Measurements from ENCODE around the gene OR9A2. TPM values are rescaled to one million over a fixed set of nuclear protein-coding genes. Genes with fewer than 3 reads are reported as not detected.
"Not testable (repeated sequence)": the region's sequence is repeated elsewhere in the genome, so short reads cannot be mapped to it uniquely, and the experiment has no call there.

The OR9A2 gene
- total RNA-seq, 2 donors from 2014 or later, result not detected

- DNase-seq, result no peak
- ATAC-seq, result no peak
- intact Hi-C loops (cut with DNase I), result no loop called here
Measured at GRCh38 chr7:142992427-142992826, 34.5 kb downstream of the OR9A2 start.

- no peak for ATAC-seq
- no peak for DNase-seq
- intact Hi-C loops (cut with DNase I), result no loop called here
Measured at GRCh38 chr7:142984297-142984696, 42.6 kb downstream of the OR9A2 start.

GRCh38 chr7:142983825-142984224, 43.1 kb downstream of the OR9A2 start:
- DNase-seq, result no peak
- ATAC-seq, result no peak
- intact Hi-C loops (cut with DNase I), result no loop called here

- ATAC-seq; DNase-seq; intact Hi-C loops (cut with DNase I): not testable (repeated sequence)
Measured at GRCh38 chr7:142978402-142978801, 48.5 kb downstream of the OR9A2 start.

Other genes with a start within 250 kb of the OR9A2 start
- 10 to 100 TPM in 1 of 2 donors, 1 to 10 TPM in 1; 9.3 to 11.1 TPM for gene EPHB6, start 172.1 kb downstream of the OR9A2 start, total RNA-seq
- under 1 TPM; 0.24 to 0.27 TPM for gene TRPV6, start 141.4 kb downstream of the OR9A2 start, total RNA-seq
- gene TRPV5, start 93.4 kb downstream of the OR9A2 start, total RNA-seq, result not detected
- gene LLCFC1, start 87.6 kb downstream of the OR9A2 start, total RNA-seq, result not detected
- under 1 TPM in 1 of 2 donors, not detected in 1; 0.15 TPM for gene KEL, start 64.8 kb downstream of the OR9A2 start, total RNA-seq
- not detected for gene OR6V1, start 25.2 kb upstream of the OR9A2 start, total RNA-seq
- gene PIP, start 104.9 kb upstream of the OR9A2 start, total RNA-seq, result not detected
- not detected for gene TAS2R39, start 156.3 kb upstream of the OR9A2 start, total RNA-seq
- gene TAS2R40, start 194.9 kb upstream of the OR9A2 start, total RNA-seq, result not detected
- 100 to 1,000 TPM; 185 to 195 TPM for gene GSTK1, start 236.3 kb upstream of the OR9A2 start, total RNA-seq